PC-9 (cell line): ENCODE measurements around the gene RAB29. TPM values are rescaled to one million over a fixed set of nuclear protein-coding genes. Genes with fewer than 3 reads are reported as not detected.

Experiments used
- total RNA-seq: library from RNA; stranded (reverse); gene quantifications from 2 replicates; pipeline ENCODE4 v1.2.3, GENCODE V29; 2021

The RAB29 gene
- total RNA-seq, 1 experiment from 2014 or later, result 10.4 TPM

Other genes with a start within 250 kb of the RAB29 start
- gene ELK4, start 143.5 kb downstream of the RAB29 start, total RNA-seq, result 40.3 and 48.1 TPM in 2 replicates
- gene SLC45A3, start 95.0 kb downstream of the RAB29 start, total RNA-seq, result 15.2 and 19.9 TPM in 2 replicates
- gene NUCKS1, start 25.3 kb downstream of the RAB29 start, total RNA-seq, result 273 and 319 TPM in 2 replicates
- gene SLC41A1, start 37.7 kb upstream of the RAB29 start, total RNA-seq, result 26.5 and 34.5 TPM in 2 replicates
- not detected in 2 replicates for gene PM20D1, start 74.7 kb upstream of the RAB29 start, total RNA-seq
- gene SLC26A9, start 168.0 kb upstream of the RAB29 start, total RNA-seq, result 0.98 and 1.0 TPM in 2 replicates
- gene RAB7B, start 227.9 kb upstream of the RAB29 start, total RNA-seq, result not detected in 2 replicates
- 0.65 and 1.2 TPM in 2 replicates for gene CTSE, start 248.4 kb upstream of the RAB29 start, total RNA-seq